GM21515 (cell line): ENCODE data around the gene MTMR1.

Experiments
- ATAC-seq: cut with Tn5 transposase; IDR thresholded peaks from one replicate; pipeline ENCODE4 v1.9.1; 2021; ENCODE audit not compliant: unreplicated experiment

Gene MTMR1

GRCh38 chrX:150692831-150693724, at the start of gene MTMR1:
TSS of gene MTMR1 (plus strand) at chrX:150693396. CDS start at chrX:150693531, 135 bp downstream.
- peak; percentile 40 for ATAC-seq

GRCh38 chrX:150643958-150644357, 49.2 kb upstream of the MTMR1 start:
- no peak for ATAC-seq

GRCh38 chrX:150644422-150644821, 48.8 kb upstream of the MTMR1 start:
- no peak for ATAC-seq

GRCh38 chrX:150647331-150647730, 45.9 kb upstream of the MTMR1 start:
- ATAC-seq = no peak

GRCh38 chrX:150648296-150648940, 44.8 kb upstream of the MTMR1 start:
- no peak for ATAC-seq

- ATAC-seq = no peak
These were observed 43.9 kb upstream of the MTMR1 start for GRCh38 chrX:150649096-150649870.

GRCh38 chrX:150651906-150652305, 41.3 kb upstream of the MTMR1 start:
- ATAC-seq = no peak

GRCh38 chrX:150655788-150656187, 37.4 kb upstream of the MTMR1 start:
- ATAC-seq = no peak

GRCh38 chrX:150663073-150663472, 30.1 kb upstream of the MTMR1 start:
- no peak for ATAC-seq

- ATAC-seq = no peak
These were observed 28.9 kb upstream of the MTMR1 start for GRCh38 chrX:150664290-150664689.

GRCh38 chrX:150676221-150676620, 17.0 kb upstream of the MTMR1 start:
- no peak for ATAC-seq

- no peak for ATAC-seq
These were observed 12.2 kb upstream of the MTMR1 start for GRCh38 chrX:150680974-150681373.

- ATAC-seq = no peak
These were observed 10.1 kb upstream of the MTMR1 start for GRCh38 chrX:150683112-150683511.

GRCh38 chrX:150683536-150684146, 9.6 kb upstream of the MTMR1 start:
- ATAC-seq = no peak

- ATAC-seq = no peak
These were observed 4.2 kb upstream of the MTMR1 start for GRCh38 chrX:150688911-150689451.

- no peak for ATAC-seq
These were observed 3.1 kb upstream of the MTMR1 start for GRCh38 chrX:150690126-150690525.

- ATAC-seq = no peak
These were observed 900 bp upstream of the MTMR1 start for GRCh38 chrX:150692296-150692695.

- ATAC-seq = peak; percentile 66
These were observed 754 bp downstream of the MTMR1 start for GRCh38 chrX:150693725-150694574.

GRCh38 chrX:150694738-150695410, 1.7 kb downstream of the MTMR1 start:
- ATAC-seq = peak; percentile 30
